Measurements from ENCODE around the gene SPATS1. TPM values are rescaled to one million over a fixed set of nuclear protein-coding genes. Genes with fewer than 3 reads are reported as not detected.

SPATS1 gene
- polyA plus RNA-seq, 1 donor (not counting 4 experiments of a cell fraction or from before 2014, with no cell fraction given) = not detected

GRCh38 chr6:44356487-44356886, 14.0 kb downstream of the SPATS1 start:
- Histone ChIP-seq H3K27ac (ENCODE audit: control insufficient read depth, insufficient read depth, low read length) (no peak overlapping the region), H3K4me1 (ENCODE audit: control insufficient read depth, extremely low read depth, insufficient read depth, low read length) (no peaks in the 10 kb centered on the region), H3K27me3 (ENCODE audit: control insufficient read depth, extremely low read depth, insufficient read depth, low read length) (peaks cover 8% of the 10 kb centered on the region), H3K4me2 (ENCODE audit: control insufficient read depth, extremely low read depth, insufficient read depth, low read depth, low read length) (no peak overlapping the region), H2AFZ (ENCODE audit: control insufficient read depth, low read length) (no peak overlapping the region), H3K9ac (ENCODE audit: control insufficient read depth, extremely low read depth, insufficient read depth, low read length) (no peak overlapping the region), H3K36me3 (ENCODE audit: control insufficient read depth in 2 of 2, extremely low read depth in 1 of 2, insufficient read depth in 2 of 2, low read length in 2 of 2) (no peaks in the 10 kb centered on the region), H3K4me3 (ENCODE audit: control insufficient read depth in 2 of 3, extremely low read depth in 1 of 3, insufficient read depth in 2 of 3, low read depth in 1 of 3, low read length in 3 of 3) (no peak overlapping the region), H3K9me1 (ENCODE audit: control insufficient read depth, extremely low read depth, insufficient read depth, low read length) (no peaks in the 10 kb centered on the region), H4K20me1 (ENCODE audit: control insufficient read depth, extremely low read depth, insufficient read depth, low read length) (no peaks in the 10 kb centered on the region), H3K79me2 (ENCODE audit: control insufficient read depth, insufficient read depth, low read length) (no peaks in the 10 kb centered on the region), H3K9me3 (ENCODE audit: control insufficient read depth, low read depth, low read length) (no peaks in the 10 kb centered on the region)
- TF ChIP-seq EZH2 (IDR thresholded peaks at IDR 0.05; ENCODE audit: low read length) (no peak), CTCF (optimal IDR thresholded peaks at IDR 0.05 in 1 of 3, IDR thresholded peaks at IDR 0.05 in 1 of 3, conservative IDR thresholded peaks at IDR 0.05 in 1 of 3; ENCODE audit: extremely low read depth in 1 of 3, insufficient read depth in 2 of 3, low read length in 3 of 3) (no peak)
- dilution Hi-C loops (cut with MboI; ENCODE audit: extremely low pct_ligation_motif_present, low sequenced_read_pairs) = no loop called here
- FAIRE-seq (no peak), DNase-seq (ENCODE audit: low read depth, low spot score) (no peak)

GRCh38 chr6:44359973-44360372, 17.5 kb downstream of the SPATS1 start:
- H3K36me3 ChIP-seq (ENCODE audit: control insufficient read depth in 2 of 2, extremely low read depth in 1 of 2, insufficient read depth in 2 of 2, low read length in 2 of 2) = no peaks in the 10 kb centered on the region
- no peaks in the 10 kb centered on the region for H3K9me3 ChIP-seq (ENCODE audit: control insufficient read depth, low read depth, low read length)
- H4K20me1 ChIP-seq (ENCODE audit: control insufficient read depth, extremely low read depth, insufficient read depth, low read length) = no peaks in the 10 kb centered on the region
- dilution Hi-C loops (cut with MboI; ENCODE audit: extremely low pct_ligation_motif_present, low sequenced_read_pairs) = no loop called here
- H3K9me1 ChIP-seq (ENCODE audit: control insufficient read depth, extremely low read depth, insufficient read depth, low read length) = no peaks in the 10 kb centered on the region
- no peak overlapping the region for H3K27ac ChIP-seq (ENCODE audit: control insufficient read depth, insufficient read depth, low read length)
- H3K4me3 ChIP-seq (ENCODE audit: control insufficient read depth in 2 of 3, extremely low read depth in 1 of 3, insufficient read depth in 2 of 3, low read depth in 1 of 3, low read length in 3 of 3) = no peak overlapping the region
- H3K27me3 ChIP-seq (ENCODE audit: control insufficient read depth, extremely low read depth, insufficient read depth, low read length) = peaks cover 8% of the 10 kb centered on the region
- FAIRE-seq (no peak), DNase-seq (ENCODE audit: low read depth, low spot score) (no peak)
- H2AFZ ChIP-seq (ENCODE audit: control insufficient read depth, low read length) = no peak overlapping the region
- no peak overlapping the region for H3K9ac ChIP-seq (ENCODE audit: control insufficient read depth, extremely low read depth, insufficient read depth, low read length)
- no peaks in the 10 kb centered on the region for H3K4me1 ChIP-seq (ENCODE audit: control insufficient read depth, extremely low read depth, insufficient read depth, low read length)
- TF ChIP-seq CTCF (optimal IDR thresholded peaks at IDR 0.05 in 1 of 3, IDR thresholded peaks at IDR 0.05 in 1 of 3, conservative IDR thresholded peaks at IDR 0.05 in 1 of 3; ENCODE audit: extremely low read depth in 1 of 3, insufficient read depth in 2 of 3, low read length in 3 of 3) (no peak), EZH2 (IDR thresholded peaks at IDR 0.05; ENCODE audit: low read length) (no peak)
- no peak overlapping the region for H3K4me2 ChIP-seq (ENCODE audit: control insufficient read depth, extremely low read depth, insufficient read depth, low read depth, low read length)
- no peaks in the 10 kb centered on the region for H3K79me2 ChIP-seq (ENCODE audit: control insufficient read depth, insufficient read depth, low read length)
